KOPT-K1 (cell line): ENCODE results near the gene CBR4.
A peak's percentile ranks its signal among the peaks of the same experiment; 100 is the strongest.
"Not testable (repeated sequence)": the region's sequence is repeated elsewhere in the genome, so short reads cannot be mapped to it uniquely, and the experiment has no call there.

ENCODE experiments used
- H3K27ac ChIP-seq: fragments of 200-600 bp; sonication (generic); 2 replicates; pipeline ENCODE4 v1.5.1; 2016; ENCODE audit warnings: antibody characterized with exemption, mild to moderate bottlenecking, low read depth, low read length; ENCODE audit not compliant: poor library complexity, severe bottlenecking
- H3K36me3 ChIP-seq: fragments of 200-600 bp; sonication (generic); 2 replicates; pipeline ENCODE4 v1.5.1; 2017; ENCODE audit warnings: antibody characterized with exemption, mild to moderate bottlenecking, low read length, moderate library complexity; ENCODE audit not compliant: insufficient read depth
- H3K9me3 ChIP-seq: fragments of 200-600 bp; sonication (generic); 2 replicates; pipeline ENCODE4 v1.5.1; 2017; ENCODE audit warnings: antibody characterized with exemption, low read length, mild to moderate bottlenecking; ENCODE audit not compliant: insufficient read depth, poor library complexity, severe bottlenecking

Gene CBR4

DNA sequence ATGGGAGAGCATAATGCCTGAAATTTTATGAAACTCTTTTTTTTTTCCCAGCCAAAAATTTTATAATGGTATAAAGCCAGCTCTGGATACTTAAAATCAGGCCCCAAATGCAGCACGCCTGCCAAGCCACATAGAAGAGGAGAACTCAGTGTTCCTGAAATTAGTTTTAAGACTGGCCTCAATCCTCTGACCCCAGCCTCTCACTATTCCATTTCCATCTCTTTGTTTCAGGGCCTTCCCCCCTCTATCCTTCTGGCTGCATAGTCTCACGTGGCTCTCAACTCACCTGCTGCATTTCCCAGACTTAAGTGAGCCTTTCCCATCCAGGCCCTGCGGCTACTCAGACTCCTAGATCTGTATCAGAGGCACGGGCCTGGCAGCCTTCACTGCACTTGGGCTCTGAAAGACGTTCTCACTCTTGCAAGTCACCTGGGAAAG lies 5.2 kb upstream of the CBR4 start:
- Histone ChIP-seq H3K27ac (peak overlapping the region; percentile 58), H3K36me3 (no peaks in the 10 kb centered on the region), H3K9me3 (no peaks in the 10 kb centered on the region)

DNA sequence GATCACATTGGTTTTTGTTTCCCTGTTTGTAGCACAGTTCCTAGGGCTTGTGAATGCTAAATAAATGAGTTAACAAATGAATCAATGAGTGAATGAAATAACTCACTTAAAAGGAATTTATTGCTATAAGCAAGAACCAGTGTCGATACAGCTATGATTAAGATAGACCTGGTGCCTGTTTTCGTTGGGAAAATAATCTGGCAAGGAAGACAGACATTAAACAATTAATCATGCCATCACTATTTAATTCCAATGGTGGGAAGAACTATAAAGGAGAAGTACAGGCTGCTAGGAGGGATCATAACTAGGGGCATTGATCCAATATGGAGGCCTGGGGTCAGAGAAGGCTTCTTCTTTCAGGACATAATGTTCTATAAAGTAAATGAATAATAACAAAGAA lies 4.5 kb upstream of the CBR4 start:
- H3K27ac ChIP-seq, result no peak overlapping the region
- no peaks in the 10 kb centered on the region for H3K9me3 ChIP-seq
- no peaks in the 10 kb centered on the region for H3K36me3 ChIP-seq

DNA sequence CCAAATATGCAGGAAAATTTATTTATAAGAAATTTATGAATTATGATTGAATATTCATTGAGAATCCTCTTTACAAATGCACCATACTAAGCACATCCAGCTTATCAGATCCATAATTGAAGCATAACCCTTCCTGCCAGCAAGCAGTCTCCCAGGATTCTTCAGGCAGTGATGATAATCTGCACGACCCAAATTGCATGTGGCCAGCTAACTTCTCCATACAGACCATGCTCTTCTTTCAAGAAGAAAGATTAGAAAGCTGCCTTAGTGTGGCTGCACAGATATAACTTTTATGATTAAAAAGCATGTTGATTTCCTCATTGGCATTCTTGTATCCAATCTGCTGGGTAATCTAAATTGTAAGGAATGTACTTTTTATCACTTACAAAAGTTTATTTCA lies 3.3 kb upstream of the CBR4 start:
- Histone ChIP-seq H3K36me3 (no peaks in the 10 kb centered on the region), H3K9me3 (no peaks in the 10 kb centered on the region), H3K27ac (no peak overlapping the region)

DNA sequence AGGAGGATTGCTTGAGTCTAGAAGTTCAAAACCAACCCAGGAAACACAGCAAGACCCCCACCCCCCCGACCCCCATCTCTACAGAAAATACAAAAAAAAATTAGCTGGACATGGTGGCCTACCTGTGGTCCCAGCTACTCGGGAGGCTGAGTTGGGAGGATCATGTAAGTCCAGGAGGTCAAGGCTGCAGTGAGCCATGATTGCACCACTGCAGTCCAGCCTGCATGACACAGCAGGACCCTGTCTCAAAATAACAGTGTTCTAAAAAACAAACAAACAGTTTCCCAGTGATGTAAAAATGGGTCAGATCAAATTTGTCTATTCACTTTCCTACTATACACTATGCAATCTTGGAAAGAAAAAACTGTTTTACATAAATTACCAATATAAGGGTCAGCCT lies 2.0 kb upstream of the CBR4 start:
- H3K27ac ChIP-seq, result no peak overlapping the region
- H3K9me3 ChIP-seq, result no peaks in the 10 kb centered on the region

DNA sequence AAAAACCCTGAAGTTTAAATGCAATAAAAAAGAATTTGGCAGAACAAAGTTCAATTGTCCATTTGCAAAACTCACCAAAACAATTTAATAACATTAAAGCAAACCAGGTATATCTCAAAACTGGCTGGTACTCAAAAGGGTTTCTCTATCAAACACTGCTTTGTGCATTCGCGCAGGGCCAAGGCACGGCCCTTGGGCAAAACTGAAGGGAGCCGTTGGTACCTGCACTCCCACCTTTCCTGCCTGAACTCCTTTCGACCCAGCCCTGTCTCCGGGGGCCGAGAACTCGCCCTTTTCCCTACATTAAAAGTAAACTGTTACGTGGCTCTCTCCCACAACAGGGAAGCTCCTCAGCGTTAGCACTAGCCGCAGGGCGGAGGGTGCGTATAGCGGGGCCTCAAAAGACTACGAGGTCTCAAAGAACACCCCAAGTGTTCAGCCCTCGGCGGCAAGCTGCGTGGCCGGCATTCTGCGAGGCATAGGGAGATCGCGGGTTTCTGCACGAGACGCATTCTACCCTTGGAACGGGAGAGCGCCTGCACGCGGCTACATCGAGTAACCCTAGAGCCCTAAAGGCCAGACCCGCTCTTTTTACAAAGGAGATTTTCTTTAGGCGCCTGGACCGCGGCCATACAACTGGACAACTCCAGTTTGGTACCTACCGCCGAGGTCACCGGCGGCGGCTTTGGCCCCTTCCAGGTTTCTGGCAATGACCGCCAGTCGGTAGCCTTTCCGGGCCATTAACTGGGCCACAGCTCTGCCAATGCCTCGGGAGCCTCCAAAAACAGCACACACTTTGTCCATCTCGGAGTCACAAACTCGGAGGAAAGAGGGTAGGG lies 550 bp downstream of the CBR4 start:
- H3K36me3 ChIP-seq, result peaks cover under 1% of the 10 kb centered on the region; the same call in 1 of the 2 replicates
- peak overlapping the region; percentile 74 for H3K27ac ChIP-seq
- H3K9me3 ChIP-seq, result no peaks in the 10 kb centered on the region

More for the DNA sequence above, 2.0 kb upstream of the CBR4 start:
- H3K36me3 ChIP-seq, result no peaks in the 10 kb centered on the region

DNA sequence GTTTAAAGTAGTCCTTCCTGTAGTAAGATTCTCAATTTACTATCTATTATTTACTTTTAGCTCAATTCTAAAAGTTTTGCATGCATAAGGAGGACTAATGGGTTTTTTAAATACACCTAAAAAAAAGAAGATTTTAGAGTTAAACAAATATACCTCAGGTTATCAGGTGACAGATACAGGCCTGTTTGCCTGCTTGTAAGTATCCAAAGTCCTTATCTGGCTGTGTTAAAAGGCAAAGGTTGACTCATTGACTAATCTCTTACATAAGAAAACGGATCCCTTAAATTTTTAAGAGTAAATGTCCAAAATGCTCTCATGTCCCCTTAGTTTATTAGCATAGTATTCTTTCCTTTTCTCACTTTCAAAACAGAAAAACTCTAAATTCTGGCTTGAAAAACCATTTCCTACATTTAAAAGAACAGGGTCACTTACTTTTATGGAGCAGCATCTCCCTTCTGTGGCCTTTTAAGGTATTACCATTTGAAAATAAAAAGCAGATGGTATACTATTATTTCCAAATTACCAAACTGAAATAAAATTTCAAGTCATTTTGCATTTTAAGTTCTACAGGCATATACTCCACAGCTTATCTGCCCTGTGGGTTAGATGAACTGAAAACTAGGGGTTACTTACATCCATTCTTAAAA lies 4.5 kb downstream of the CBR4 start:
- no peaks in the 10 kb centered on the region for H3K9me3 ChIP-seq
- H3K27ac ChIP-seq, result no peak overlapping the region
- H3K36me3 ChIP-seq, result peaks cover 30% of the 10 kb centered on the region

DNA sequence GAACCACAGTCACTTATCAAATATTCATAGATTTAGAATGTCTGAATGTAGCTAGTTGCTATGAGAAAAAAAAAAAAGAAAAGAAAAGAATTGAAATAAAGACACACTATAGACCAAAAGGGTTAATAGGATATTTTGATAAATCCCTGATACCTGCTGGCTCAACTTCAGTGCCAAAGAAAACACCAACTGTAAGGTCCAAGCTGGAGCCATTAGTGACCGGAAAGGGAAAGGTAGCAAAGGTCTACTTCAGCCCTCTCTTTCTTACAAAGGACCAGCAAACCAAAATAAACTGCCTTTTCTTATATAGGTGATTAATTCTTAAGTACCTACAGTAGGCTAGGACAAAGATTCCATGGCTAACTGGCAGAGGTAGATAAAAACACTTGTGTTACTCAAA lies 9.7 kb downstream of the CBR4 start:
- H3K36me3 ChIP-seq, result peaks cover 57% of the 10 kb centered on the region
- no peak overlapping the region for H3K27ac ChIP-seq
- no peaks in the 10 kb centered on the region for H3K9me3 ChIP-seq

DNA sequence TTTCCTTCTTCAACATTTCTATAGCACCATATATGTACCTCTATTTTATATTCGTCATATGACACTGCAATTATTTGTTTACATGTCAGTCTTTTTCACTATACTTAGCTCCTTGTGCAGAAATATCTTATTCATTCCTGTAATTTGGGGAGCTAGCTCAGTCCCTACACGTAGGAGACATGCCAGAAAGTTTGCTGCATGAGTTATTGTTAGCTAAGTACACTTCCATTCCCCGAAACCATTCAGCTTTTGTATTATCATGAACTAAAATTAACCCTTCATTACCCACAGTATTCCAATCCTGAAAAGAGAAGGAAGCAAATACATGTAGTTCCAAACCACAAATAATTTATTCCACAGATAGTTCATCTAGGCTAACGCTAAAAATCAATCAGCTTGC lies 10.2 kb downstream of the CBR4 start:
- Histone ChIP-seq H3K27ac (no peak overlapping the region), H3K9me3 (no peaks in the 10 kb centered on the region), H3K36me3 (peaks cover 62% of the 10 kb centered on the region)

DNA sequence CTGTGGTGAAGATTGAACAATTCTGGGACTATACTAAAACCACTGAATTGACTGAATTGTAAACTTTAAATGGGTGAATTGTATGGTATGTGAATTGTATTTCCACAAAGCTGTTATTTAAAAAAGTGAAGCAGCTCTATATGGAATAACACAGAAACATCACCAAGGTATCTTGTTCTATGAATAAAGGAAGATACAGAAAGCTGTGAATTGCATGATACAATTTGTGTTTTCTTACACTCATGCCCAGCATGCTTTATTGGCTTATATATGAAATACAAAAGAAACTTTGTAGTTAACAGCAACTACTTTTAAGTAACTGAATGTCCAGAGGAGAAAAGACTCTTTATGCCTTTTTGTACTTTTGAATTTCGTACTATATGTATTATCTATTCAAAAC lies 11.5 kb downstream of the CBR4 start:
- peaks cover 58% of the 10 kb centered on the region for H3K36me3 ChIP-seq
- H3K27ac ChIP-seq, result no peak overlapping the region
- no peaks in the 10 kb centered on the region for H3K9me3 ChIP-seq

DNA sequence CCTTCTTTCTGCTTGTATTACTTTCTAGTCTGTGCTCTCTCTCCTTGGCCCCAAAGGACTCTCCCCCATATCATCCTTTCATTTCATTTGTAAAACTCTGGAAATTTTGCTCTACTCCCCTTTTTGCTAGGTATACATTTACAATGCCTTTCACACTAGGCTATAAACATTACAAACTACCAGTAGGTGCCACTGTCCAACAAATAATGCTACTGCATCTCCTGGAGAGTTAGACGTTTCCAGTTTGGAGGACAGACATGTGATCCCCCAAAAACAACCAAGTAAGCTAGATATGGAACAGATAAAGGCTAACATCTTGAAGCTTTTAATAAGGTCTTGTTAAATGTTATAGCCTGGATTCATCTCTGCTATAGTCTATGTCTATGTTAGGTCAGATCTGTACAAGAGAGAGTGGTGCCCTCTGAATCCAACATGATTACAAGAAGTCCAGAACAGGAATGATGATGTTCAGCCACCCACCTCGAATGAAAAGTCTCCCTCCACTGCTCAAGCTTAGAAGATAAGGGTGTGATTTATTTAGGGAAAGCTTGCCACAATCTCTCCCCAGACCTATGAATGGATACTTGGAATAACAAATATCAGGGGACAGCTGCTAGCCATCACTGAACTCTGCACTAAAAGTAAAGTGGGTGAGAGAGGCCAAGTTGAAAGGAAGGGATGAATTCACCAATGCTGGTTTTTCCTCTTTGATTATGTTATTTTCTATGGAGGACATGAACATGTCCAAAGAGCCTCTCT lies 14.3 kb downstream of the CBR4 start:
- peaks cover 34% of the 10 kb centered on the region for H3K36me3 ChIP-seq

DNA sequence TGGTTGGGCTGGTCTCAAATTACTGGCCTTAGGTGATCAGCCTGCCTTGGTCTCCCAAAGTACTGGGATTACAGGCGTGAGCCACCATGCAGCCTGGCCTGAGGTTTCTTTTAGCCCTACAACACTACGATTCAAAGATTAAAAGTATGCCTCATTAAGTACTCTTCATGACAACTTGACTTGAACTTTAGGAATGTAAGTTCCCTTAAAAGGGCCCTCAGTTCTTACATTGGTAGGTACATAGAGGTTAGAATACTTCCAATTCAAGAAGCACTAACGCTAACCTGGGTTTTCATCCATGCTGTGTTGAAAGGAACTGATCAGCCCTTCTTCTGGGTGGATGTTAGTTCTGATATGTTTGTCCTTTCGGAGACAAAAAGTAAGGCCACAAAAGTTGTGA lies 15.1 kb downstream of the CBR4 start:
- Histone ChIP-seq H3K27ac (no peak overlapping the region), H3K9me3 (no peaks in the 10 kb centered on the region), H3K36me3 (peaks cover 29% of the 10 kb centered on the region)

More for the DNA sequence above, 14.3 kb downstream of the CBR4 start:
- no peaks in the 10 kb centered on the region for H3K9me3 ChIP-seq
- H3K27ac ChIP-seq, result no peak overlapping the region

DNA sequence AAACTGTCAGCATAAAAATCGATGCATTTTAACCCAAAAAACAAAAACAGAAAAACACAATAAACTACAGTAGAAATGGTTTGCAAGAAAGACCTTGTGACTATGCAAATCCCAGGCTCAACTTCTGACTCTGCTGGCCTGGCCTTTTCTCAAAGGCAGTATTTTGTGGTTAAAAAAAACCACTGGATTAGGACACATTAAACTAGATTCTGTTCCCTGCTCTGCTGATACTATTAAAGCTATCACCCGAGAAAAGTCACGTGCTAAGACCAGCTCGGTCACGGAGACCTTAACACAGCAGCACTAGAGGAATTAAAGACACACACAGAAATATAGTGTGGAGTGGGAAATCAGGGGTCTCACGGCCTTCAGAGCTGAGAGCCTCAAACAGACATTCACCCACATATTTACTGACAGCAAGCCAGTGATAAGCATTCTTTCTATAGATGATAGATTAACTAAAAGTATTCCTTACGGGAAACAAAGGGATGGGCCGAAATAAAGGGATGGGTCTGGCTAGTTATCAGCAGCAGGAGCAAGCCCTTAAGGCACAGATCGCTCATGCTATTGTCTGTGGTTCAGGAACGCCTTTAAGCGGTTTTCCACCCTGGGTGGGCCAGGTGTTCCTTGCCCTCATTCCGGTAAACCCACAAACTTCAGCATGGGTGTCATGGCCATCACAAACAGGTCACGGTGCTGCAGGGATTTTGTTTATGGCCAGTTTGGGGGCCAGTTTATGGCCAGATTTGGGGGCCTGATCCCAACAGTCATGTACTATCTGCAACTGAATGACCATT lies 16.1 kb downstream of the CBR4 start:
- Histone ChIP-seq H3K27ac (no peak overlapping the region), H3K9me3 (no peaks in the 10 kb centered on the region), H3K36me3 (peaks cover 26% of the 10 kb centered on the region)

DNA sequence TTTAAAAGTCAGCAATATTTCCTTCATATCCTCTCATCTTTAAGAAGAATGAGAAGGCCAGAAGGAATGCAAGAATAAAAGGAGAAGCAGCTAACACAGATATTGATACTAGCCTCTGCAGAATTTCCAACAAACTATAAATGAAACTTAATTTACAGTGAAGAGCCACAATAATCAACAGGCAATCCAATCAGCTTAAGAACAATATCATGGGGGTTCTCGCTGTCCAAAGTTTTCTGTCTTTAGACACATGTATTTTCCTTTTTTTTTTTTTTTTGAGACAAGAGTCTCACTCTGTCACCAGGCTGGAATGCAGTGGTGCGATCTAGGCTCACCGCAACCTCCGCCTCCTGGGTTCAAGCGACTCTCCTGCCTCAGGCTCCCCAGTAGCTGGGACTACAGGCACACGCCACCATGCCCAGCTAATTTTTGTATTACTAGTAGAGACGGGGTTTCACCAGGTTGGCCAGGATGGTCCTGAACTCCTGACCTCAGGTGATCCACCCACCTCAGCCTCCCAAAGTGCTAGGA lies 17.0 kb downstream of the CBR4 start:
- peaks cover 19% of the 10 kb centered on the region for H3K36me3 ChIP-seq
- not testable (repeated sequence) for H3K27ac ChIP-seq, H3K9me3 ChIP-seq

DNA sequence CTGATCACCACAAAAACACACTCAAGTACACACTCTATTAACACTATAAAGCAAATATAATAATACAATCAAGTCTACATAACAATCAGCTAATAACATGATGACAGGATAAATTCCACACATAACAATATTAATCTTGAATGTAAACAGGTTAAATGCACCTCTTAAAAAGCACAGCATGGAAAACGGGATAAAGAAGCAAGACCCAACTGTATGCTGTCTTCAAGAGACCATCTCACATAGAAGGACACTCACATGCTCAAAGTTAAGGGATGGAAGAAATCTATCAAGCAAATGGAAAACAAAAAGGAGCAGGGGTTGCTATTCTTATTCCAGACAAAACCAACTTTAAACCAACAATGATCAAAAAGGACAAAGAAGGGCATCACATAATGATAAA lies 28.1 kb downstream of the CBR4 start:
- Histone ChIP-seq H3K9me3 (peaks cover 47% of the 10 kb centered on the region), H3K27ac (no peak overlapping the region), H3K36me3 (peaks cover 37% of the 10 kb centered on the region; the same call in 1 of the 2 replicates)
